GM12878 (cell line): ENCODE measurements around the gene CSF1. TPM values are rescaled to one million over a fixed set of nuclear protein-coding genes. Genes with fewer than 3 reads are reported as not detected.

Source experiments
- ATAC-seq: fragments of 200-7000 bp; cut with Tn5 transposase; 3 replicates; pipeline ENCODE4 v1.9.1; 2020; ENCODE audit warnings: mild to moderate bottlenecking, moderate library complexity
- BruUV-seq: library from RNA; stranded (reverse); fragments of 400-500 nt; replicated peaks from 2 replicates; lab custom pipeline; 2021; lab: Mats Ljungman, UMichigan
- CTCF ChIA-PET: fragments of 300-600 bp; sonication (Branson Sonifier 250); formaldehyde crosslinking; extraction: SDS; loops from one replicate; lab custom pipeline; 2021; ENCODE audit warnings: inconsistent platforms; lab: Yijun Ruan, JAX
- POLR2A ChIA-PET: fragments of 350-600 bp; formaldehyde crosslinking; extraction: SDS; loops from one replicate; lab custom pipeline; 2021; ENCODE audit warnings: inconsistent platforms; lab: Charles Lee
- RAD21 ChIA-PET: fragments of 300-600 bp; sonication (Branson Sonifier 250); formaldehyde crosslinking; loops from one replicate; lab custom pipeline; 2023; ENCODE audit warnings: antibody characterized with exemption; ENCODE audit not compliant: unreplicated experiment; lab: Charles Lee
- SMC1A ChIA-PET: fragments of 300-600 bp; sonication (Branson Sonifier 250); formaldehyde crosslinking; loops from one replicate; lab custom pipeline; 2023; ENCODE audit not compliant: unreplicated experiment, uncharacterized antibody; lab: Charles Lee
- DNase-seq: peaks from one replicate; pipeline ENCODE4 v3.0.0-alpha.2; 2011; ENCODE audit warnings: low read depth, low spot score
- FAIRE-seq: peaks from 3 replicates; lab custom pipeline; 2011; peaks lifted over from hg19 to GRCh38; lab: Jason Lieb, UNC
- H2AFZ ChIP-seq: 2 replicates; pipeline ENCODE4 v1.6.0; 2011; ENCODE audit warnings: low read depth, low read length, control low read depth; ENCODE audit not compliant: control insufficient read depth
- H3K27ac ChIP-seq: 2 replicates; pipeline ENCODE4 v1.5.1; 2011; ENCODE audit warnings: control low read depth; ENCODE audit not compliant: control insufficient read depth, insufficient read depth
- H3K27me3 ChIP-seq, 2 experiments: replicated peaks in 1 of 2; 2 replicates each; pipeline versions ENCODE4 v1.6.0 to v1.6.1; 2011; ENCODE audit warnings: low read length in 1 of 2; ENCODE audit not compliant: control insufficient read depth in 2 of 2, insufficient read depth in 2 of 2
- H3K36me3 ChIP-seq, 2 experiments: 2 replicates each; pipeline ENCODE4 v1.5.1; 2011; ENCODE audit warnings: low read length in 1 of 2; ENCODE audit not compliant: control insufficient read depth in 2 of 2, insufficient read depth in 2 of 2
- H3K4me1 ChIP-seq: 2 replicates; pipeline ENCODE4 v1.6.1; 2011; ENCODE audit warnings: mild to moderate bottlenecking, low read length, moderate library complexity, mixed read lengths; ENCODE audit not compliant: control insufficient read depth, insufficient read depth
- H3K4me2 ChIP-seq: 2 replicates; pipeline ENCODE4 v1.6.0; 2011; ENCODE audit warnings: control low read depth; ENCODE audit not compliant: control insufficient read depth, insufficient read depth
- H3K4me3 ChIP-seq: fragments of 200-600 bp; sonication (generic); 2 replicates; pipeline ENCODE4 v1.5.1; 2016
- H3K79me2 ChIP-seq: 2 replicates; pipeline ENCODE4 v1.6.0; 2011; ENCODE audit warnings: low read length; ENCODE audit not compliant: control insufficient read depth, insufficient read depth
- H3K9ac ChIP-seq: 2 replicates; pipeline ENCODE4 v1.8.0; 2011; ENCODE audit warnings: low read length, control low read depth, mixed read lengths; ENCODE audit not compliant: control insufficient read depth, insufficient read depth
- H3K9me3 ChIP-seq: replicated peaks from 3 replicates; pipeline ENCODE4 v1.5.1; 2011; ENCODE audit warnings: mild to moderate bottlenecking, low read length; ENCODE audit not compliant: control insufficient read depth, insufficient read depth
- H4K20me1 ChIP-seq: 2 replicates; pipeline ENCODE4 v1.6.0; 2011; ENCODE audit not compliant: control insufficient read depth, insufficient read depth
- CBFB ChIP-seq: IDR thresholded peaks from 2 replicates; pipeline ENCODE4 v1.6.1; 2016; ENCODE audit warnings: antibody characterized with exemption, low read depth
- CBX3 ChIP-seq: fragments of 200-600 bp; sonication (generic); IDR thresholded peaks from 2 replicates; pipeline ENCODE4 v1.6.1; 2016; ENCODE audit warnings: low read depth, borderline replicate concordance
- FOS ChIP-seq: IDR thresholded peaks from 3 replicates; pipeline ENCODE4 v1.6.1; 2011; ENCODE audit warnings: borderline replicate concordance; ENCODE audit not compliant: insufficient read length; ENCODE audit errors: extremely low read depth
- IRF4 ChIP-seq: IDR thresholded peaks from 2 replicates; pipeline ENCODE4 v1.6.1; 2011; ENCODE audit warnings: low read depth, low read length
- SMC3 ChIP-seq: IDR thresholded peaks from 2 replicates; pipeline ENCODE4 v1.6.1; 2011; ENCODE audit warnings: low read length, improper control_type of control experiment, borderline replicate concordance
- WGBS: methylation state at CpG from one replicate; pipeline ENCODE4 v1.1.6; 2016; ENCODE audit warnings: low lambda C conversion rate; ENCODE audit not compliant: insufficient replicate concordance, insufficient coverage; ENCODE audit errors: missing lambda C conversion rate; 5-methylcytosine and 5-hydroxymethylcytosine counted together
- in situ Hi-C: fragments of 300-500 bp; cut with MboI; formaldehyde crosslinking; loops from 9 replicates; pipeline ENCODE4 v1.14.3; 2018; ENCODE audit warnings: mixed read lengths
- intact Hi-C: fragments of 100-400 bp; cut with micrococcal nuclease; formaldehyde crosslinking; loops from one replicate; pipeline ENCODE4 v1.14.2; 2022; ENCODE audit not compliant: unreplicated experiment
- polyA plus RNA-seq, 11 experiments: library from polyadenylated mRNA; depleted of rRNA in 4 of 11; unstranded in 6 of 11; stranded (reverse) in 5 of 11; fragments of >200 nt; fragmentation: Nextera tagmentation in 4 of 11; fragmentation: Illumina TruSeq in 1 of 11; extraction: Ambion mirVana in 4 of 11; extraction: Trizol in 1 of 11; gene quantifications; 1 replicate in 1 of 11; 2 replicates in 10 of 11; pipeline versions ENCODE4 v1.2.1 to v1.2.3, GENCODE V29; 2011 to 2016; ENCODE audit warnings: inconsistent platforms in 2 of 11, missing spikeins in 2 of 11, low read depth in 1 of 11
- total RNA-seq, 4 experiments: library from RNA; depleted of rRNA in 3 of 4; stranded (reverse); fragments of >200 nt in 3 of 4; fragmentation: Illumina TruSeq in 1 of 4; extraction: Trizol in 1 of 4; gene quantifications; 2 replicates each; pipeline versions ENCODE4 v1.2.1 to v1.2.3, GENCODE V29; 2013 to 2021
- TF ChIP-seq, protein P1 (sequence below): fragments of 450-650 bp; IDR thresholded peaks from 2 replicates; pipeline ENCODE4 v1.6.1; 2017; ENCODE audit warnings: mild to moderate bottlenecking
- TF ChIP-seq, protein P2 (sequence below): fragments of 450-650 bp; IDR thresholded peaks from 2 replicates; pipeline ENCODE4 v1.6.1; 2017; ENCODE audit warnings: borderline replicate concordance
- TF ChIP-seq, protein P3 (sequence below): fragments of 450-650 bp; formaldehyde crosslinking; IDR thresholded peaks from 2 replicates; pipeline ENCODE4 v1.4.0; 2022; ENCODE audit warnings: mild to moderate bottlenecking, moderate library complexity
- TF ChIP-seq, protein P4 (sequence below): fragments of 450-650 bp; IDR thresholded peaks from 2 replicates; pipeline ENCODE4 v1.6.1; 2018; ENCODE audit warnings: mild to moderate bottlenecking, low read depth, moderate library complexity; ENCODE audit not compliant: partially characterized antibody

Gene CSF1
- total and polyA plus RNA-seq, 10 of the 15 experiments (the other 5 are each of a cell fraction or from before 2014, with no cell fraction given), result 1.2 to 32.4 (median 13.0) TPM

DNA sequence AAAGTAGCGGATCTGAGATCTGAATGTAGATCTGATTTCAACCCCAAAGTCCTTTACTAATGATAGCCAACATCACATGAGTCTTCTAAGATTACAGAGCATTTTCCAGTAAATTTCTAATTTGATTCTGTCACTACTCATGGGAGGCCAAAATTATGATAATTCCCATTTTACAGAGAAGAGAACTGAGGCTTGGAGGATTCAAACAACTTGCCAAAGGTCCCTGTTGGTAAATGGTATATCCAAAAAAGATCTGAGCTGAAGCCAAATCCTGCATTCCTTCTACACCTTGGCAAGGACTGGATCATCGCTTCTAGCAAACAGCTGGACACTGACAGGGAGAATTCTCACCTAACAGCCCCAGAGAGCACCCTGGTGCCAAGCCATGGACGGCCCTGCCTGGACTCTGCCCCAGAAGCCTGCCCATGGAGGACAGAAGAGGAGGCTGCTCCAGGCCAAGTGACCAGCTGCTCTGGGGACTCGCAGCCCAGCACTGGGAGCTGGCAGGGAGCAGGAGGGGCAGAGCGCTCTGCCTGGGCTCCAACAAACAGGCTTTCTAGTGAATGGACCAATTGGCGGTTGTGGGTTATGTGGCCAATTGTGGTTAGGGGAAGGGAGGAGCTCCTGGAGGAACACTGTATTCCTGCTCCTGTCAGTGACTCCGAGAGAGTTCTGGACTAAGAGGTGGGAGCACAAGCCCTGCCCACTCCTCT lies 6.4 kb upstream of the CSF1 start:
- DNase-seq (no peak), FAIRE-seq (no peak), ATAC-seq (no peak)
- peaks cover 16% of the 10 kb centered on the region for H3K4me1 ChIP-seq
- intact Hi-C loops (no loop called here), in situ Hi-C loops (no loop called here)
- ChIA-PET SMC1A (interaction anchor here (1.0 to 1.8 kb wide), 6 partner anchors 14 to 127 kb away, joined by 3 to 6 read pairs (median 4); partner anchors contain the start of gene AHCYL1), RAD21 (interaction anchor here (0.5 to 1.0 kb wide), 3 partner anchors 9 to 803 kb away, joined by 3 to 4 read pairs (median 3); partner anchors contain the start of gene AHCYL1), CTCF (interaction anchor here (1.2 to 5.9 kb wide), 5 partner anchors 15 to 265 kb away, joined by 3 to 30 read pairs (median 3); partner anchors contain the start of gene AHCYL1), POLR2A (interaction anchor here (1.1 to 1.4 kb wide), 2 partner anchors 15 to 20 kb away, joined by 3 read pairs; no protein-coding TSS in a partner anchor)
- H3K36me3 ChIP-seq, result no peaks in the 10 kb centered on the region
- no peak overlapping the region for H2AFZ ChIP-seq
- 77% methylated on average over 7 of the region's 7 CpGs for WGBS
- no peaks in the 10 kb centered on the region for H3K27me3 ChIP-seq
- H3K4me2 ChIP-seq, result no peak overlapping the region
- H3K79me2 ChIP-seq, result no peaks in the 10 kb centered on the region
- H3K27ac ChIP-seq, result no peak overlapping the region
- H3K9ac ChIP-seq, result no peak overlapping the region
- TF ChIP-seq, protein P1, sequence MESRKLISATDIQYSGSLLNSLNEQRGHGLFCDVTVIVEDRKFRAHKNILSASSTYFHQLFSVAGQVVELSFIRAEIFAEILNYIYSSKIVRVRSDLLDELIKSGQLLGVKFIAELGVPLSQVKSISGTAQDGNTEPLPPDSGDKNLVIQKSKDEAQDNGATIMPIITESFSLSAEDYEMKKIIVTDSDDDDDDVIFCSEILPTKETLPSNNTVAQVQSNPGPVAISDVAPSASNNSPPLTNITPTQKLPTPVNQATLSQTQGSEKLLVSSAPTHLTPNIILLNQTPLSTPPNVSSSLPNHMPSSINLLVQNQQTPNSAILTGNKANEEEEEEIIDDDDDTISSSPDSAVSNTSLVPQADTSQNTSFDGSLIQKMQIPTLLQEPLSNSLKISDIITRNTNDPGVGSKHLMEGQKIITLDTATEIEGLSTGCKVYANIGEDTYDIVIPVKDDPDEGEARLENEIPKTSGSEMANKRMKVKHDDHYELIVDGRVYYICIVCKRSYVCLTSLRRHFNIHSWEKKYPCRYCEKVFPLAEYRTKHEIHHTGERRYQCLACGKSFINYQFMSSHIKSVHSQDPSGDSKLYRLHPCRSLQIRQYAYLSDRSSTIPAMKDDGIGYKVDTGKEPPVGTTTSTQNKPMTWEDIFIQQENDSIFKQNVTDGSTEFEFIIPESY, result no peak
- no peak for TF ChIP-seq FOS
- TF ChIP-seq, protein P2, sequence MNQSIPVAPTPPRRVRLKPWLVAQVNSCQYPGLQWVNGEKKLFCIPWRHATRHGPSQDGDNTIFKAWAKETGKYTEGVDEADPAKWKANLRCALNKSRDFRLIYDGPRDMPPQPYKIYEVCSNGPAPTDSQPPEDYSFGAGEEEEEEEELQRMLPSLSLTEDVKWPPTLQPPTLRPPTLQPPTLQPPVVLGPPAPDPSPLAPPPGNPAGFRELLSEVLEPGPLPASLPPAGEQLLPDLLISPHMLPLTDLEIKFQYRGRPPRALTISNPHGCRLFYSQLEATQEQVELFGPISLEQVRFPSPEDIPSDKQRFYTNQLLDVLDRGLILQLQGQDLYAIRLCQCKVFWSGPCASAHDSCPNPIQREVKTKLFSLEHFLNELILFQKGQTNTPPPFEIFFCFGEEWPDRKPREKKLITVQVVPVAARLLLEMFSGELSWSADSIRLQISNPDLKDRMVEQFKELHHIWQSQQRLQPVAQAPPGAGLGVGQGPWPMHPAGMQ, result no peak
- no peak for TF ChIP-seq IRF4
- no peak for TF ChIP-seq CBX3
- TF ChIP-seq, protein P3, sequence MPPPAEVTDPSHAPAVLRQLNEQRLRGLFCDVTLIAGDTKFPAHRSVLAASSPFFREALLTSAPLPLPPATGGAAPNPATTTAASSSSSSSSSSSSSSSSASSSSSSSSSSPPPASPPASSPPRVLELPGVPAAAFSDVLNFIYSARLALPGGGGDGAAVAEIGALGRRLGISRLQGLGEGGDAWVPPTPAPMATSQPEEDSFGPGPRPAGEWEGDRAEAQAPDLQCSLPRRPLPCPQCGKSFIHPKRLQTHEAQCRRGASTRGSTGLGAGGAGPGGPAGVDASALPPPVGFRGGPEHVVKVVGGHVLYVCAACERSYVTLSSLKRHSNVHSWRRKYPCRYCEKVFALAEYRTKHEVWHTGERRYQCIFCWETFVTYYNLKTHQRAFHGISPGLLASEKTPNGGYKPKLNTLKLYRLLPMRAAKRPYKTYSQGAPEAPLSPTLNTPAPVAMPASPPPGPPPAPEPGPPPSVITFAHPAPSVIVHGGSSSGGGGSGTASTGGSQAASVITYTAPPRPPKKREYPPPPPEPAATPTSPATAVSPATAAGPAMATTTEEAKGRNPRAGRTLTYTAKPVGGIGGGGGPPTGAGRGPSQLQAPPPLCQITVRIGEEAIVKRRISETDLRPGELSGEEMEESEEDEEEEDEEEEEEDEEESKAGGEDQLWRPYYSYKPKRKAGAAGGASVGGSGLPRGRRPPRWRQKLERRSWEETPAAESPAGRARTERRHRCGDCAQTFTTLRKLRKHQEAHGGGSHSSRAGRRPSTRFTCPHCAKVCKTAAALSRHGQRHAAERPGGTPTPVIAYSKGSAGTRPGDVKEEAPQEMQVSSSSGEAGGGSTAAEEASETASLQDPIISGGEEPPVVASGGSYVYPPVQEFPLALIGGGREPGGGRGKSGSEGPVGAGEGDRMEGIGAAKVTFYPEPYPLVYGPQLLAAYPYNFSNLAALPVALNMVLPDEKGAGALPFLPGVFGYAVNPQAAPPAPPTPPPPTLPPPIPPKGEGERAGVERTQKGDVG, result no peak
- no peak for TF ChIP-seq SMC3
- no peak for TF ChIP-seq CBFB
- TF ChIP-seq, protein P4, sequence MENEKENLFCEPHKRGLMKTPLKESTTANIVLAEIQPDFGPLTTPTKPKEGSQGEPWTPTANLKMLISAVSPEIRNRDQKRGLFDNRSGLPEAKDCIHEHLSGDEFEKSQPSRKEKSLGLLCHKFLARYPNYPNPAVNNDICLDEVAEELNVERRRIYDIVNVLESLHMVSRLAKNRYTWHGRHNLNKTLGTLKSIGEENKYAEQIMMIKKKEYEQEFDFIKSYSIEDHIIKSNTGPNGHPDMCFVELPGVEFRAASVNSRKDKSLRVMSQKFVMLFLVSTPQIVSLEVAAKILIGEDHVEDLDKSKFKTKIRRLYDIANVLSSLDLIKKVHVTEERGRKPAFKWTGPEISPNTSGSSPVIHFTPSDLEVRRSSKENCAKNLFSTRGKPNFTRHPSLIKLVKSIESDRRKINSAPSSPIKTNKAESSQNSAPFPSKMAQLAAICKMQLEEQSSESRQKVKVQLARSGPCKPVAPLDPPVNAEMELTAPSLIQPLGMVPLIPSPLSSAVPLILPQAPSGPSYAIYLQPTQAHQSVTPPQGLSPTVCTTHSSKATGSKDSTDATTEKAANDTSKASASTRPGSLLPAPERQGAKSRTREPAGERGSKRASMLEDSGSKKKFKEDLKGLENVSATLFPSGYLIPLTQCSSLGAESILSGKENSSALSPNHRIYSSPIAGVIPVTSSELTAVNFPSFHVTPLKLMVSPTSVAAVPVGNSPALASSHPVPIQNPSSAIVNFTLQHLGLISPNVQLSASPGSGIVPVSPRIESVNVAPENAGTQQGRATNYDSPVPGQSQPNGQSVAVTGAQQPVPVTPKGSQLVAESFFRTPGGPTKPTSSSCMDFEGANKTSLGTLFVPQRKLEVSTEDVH, result no peak
- no peak overlapping the region for H3K4me3 ChIP-seq
- BruUV-seq, result no TSS peak
- no peaks in the 10 kb centered on the region for H3K9me3 ChIP-seq
- H4K20me1 ChIP-seq, result no peaks in the 10 kb centered on the region
